Measurements from ENCODE around the gene PAK5.

PAK5 gene

GRCh38 chr20:9499126-9499899, 339.6 kb downstream of the PAK5 start:
- no peak for DNase-seq

DNA sequence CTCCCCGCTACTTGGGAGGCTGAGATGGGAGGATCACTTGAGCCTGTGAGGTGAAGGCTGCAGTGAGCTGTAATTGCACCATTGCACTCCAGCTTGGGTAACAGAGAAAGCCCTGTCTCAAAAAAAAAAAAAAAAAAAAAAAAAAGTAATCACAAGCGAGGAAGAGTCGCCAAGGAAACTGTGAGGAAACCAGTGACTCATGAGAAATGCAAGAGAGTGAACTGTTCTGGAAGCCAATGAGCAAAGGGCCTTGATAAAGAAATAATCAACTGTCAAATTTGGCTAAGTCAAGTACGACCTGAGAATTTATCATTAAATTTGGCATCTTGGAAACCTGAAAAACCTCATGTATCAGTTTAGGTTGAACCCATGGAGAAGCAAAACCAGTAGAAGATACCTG, 340.6 kb downstream of the PAK5 start:
- no peak for DNase-seq

GRCh38 chr20:9496155-9496554, 342.7 kb downstream of the PAK5 start:
- DNase-seq: no peak

- no peak for DNase-seq
Measured at GRCh38 chr20:9495701-9496100, 343.2 kb downstream of the PAK5 start.

DNA sequence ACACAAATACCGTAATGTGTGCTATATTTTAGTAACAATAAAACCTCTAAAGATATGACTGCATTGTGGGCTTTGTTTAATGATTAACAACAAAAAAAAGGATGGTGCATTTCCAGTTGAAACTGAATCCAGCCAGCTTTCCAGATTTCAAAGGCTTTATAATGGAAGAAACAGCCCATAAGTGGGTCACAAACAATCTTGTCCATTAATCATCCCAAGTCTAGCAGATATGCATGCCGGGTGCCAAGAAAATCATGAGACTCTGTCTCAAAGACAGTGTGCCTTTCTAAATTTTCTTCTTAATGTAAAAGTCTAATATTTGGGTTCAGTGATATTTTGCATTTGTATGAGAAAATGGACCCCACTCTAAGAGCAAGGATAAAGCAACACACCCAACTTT, 345.1 kb downstream of the PAK5 start:
- no peak for DNase-seq

DNA sequence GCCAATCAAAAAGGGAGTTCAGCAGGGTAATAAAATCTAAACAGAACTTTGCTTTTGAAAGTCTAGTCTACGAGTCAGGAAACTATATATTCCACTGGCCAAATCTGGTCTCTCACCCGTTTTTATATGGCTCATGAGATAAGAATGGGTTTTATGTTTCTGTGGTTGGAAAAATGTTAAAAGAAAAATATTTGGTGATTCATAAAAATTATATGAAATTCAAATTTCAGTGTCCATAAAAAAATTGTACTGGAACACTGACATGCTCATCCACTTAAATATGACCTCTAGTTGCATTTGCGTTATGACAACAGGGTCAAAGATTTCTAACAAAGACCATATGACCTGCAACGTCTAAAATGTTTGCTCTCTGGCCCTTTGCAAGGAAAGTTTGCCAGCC, 346.8 kb downstream of the PAK5 start:
- DNase-seq: no peak

GRCh38 chr20:9491324-9491723, 347.6 kb downstream of the PAK5 start:
- no peak for DNase-seq

GRCh38 chr20:9490631-9491030, 348.2 kb downstream of the PAK5 start:
- no peak for DNase-seq

DNA sequence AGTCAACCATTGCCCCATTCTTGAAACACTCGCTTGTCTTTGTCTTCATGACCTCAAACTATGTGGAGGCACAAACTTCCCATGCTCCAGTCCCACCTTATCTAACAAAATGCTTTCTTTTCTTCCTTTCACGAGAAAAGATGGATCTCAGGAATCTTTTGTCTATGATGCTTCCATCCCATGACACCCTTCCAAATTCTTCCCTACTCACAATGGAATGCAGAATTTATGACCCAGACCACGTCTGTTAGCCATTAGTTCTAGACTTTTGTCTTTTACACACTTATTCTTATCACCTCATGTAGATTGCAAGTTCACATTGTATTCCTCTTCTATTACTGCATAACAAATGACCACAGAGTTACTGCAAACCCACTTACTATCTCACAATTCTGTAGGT, 348.7 kb downstream of the PAK5 start:
- DNase-seq: no peak

DNA sequence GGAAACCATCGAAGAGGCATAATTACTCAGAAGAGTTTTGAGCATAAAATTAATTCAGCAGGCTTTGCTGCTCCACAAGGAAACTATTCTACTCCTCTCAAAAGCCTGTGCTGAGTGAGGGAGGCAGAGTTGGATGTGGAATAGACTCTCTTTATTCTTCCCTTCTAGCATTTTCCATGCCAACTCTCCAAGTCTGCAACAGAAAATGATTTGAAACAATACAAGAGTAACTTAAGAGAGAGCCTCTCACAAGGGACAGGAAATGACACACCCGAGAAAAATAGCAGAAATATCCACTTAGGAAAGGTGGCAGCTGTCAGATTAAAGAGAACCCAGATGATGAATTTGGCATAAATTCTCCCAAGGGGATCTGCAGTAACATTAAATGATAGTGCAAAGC, 350.8 kb downstream of the PAK5 start:
- peak in 15 of 58 donors; percentile 6 to 87 (median 25) for DNase-seq
